Measurements from ENCODE around the gene BLTP3A.

DNA sequence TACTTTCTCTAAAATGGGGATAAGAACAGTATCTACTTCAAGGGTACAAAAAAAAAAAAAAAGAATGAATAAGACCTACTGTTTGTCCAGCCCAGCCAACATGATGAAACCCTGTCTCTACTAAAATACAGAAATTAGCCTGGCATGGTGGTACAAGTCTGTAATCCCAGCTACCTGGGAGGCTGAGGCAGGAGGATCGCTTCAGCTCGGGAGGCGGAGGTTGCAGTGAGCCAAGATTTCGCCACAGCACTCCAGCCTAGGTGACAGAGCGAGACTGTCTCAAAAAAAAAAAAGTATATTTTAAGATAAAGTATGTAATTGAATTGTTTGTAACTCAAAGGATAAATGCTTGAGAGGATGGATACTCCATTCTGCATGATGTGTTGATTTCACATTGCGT is 2.0 kb downstream of the BLTP3A start:
- TF ChIP-seq, protein P1, sequence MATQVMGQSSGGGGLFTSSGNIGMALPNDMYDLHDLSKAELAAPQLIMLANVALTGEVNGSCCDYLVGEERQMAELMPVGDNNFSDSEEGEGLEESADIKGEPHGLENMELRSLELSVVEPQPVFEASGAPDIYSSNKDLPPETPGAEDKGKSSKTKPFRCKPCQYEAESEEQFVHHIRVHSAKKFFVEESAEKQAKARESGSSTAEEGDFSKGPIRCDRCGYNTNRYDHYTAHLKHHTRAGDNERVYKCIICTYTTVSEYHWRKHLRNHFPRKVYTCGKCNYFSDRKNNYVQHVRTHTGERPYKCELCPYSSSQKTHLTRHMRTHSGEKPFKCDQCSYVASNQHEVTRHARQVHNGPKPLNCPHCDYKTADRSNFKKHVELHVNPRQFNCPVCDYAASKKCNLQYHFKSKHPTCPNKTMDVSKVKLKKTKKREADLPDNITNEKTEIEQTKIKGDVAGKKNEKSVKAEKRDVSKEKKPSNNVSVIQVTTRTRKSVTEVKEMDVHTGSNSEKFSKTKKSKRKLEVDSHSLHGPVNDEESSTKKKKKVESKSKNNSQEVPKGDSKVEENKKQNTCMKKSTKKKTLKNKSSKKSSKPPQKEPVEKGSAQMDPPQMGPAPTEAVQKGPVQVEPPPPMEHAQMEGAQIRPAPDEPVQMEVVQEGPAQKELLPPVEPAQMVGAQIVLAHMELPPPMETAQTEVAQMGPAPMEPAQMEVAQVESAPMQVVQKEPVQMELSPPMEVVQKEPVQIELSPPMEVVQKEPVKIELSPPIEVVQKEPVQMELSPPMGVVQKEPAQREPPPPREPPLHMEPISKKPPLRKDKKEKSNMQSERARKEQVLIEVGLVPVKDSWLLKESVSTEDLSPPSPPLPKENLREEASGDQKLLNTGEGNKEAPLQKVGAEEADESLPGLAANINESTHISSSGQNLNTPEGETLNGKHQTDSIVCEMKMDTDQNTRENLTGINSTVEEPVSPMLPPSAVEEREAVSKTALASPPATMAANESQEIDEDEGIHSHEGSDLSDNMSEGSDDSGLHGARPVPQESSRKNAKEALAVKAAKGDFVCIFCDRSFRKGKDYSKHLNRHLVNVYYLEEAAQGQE (IDR thresholded peaks at IDR 0.05; ENCODE audit: low read depth) = no peak
- TF ChIP-seq MAX (IDR thresholded peaks at IDR 0.05) = no peak
- TF ChIP-seq RAD21 (IDR thresholded peaks at IDR 0.05; ENCODE audit: low read depth) = no peak
- no peak for TF ChIP-seq EGR1 (IDR thresholded peaks at IDR 0.05)
- no peak for TF ChIP-seq CREB1 (IDR thresholded peaks at IDR 0.05; ENCODE audit: low read depth)

Data from Ishikawa (cell line).